VCaP (cell line): Measurements from ENCODE around the gene LIM2.

Experiments
- H3K27ac ChIP-seq: fragments of 450-650 bp; 2 replicates; pipeline ENCODE4 v1.5.1; 2017
- CTCF ChIP-seq: fragments of 450-650 bp; conservative IDR thresholded peaks from 2 replicates; pipeline ENCODE4 v1.5.1; 2017; ENCODE audit warnings: mild to moderate bottlenecking, moderate library complexity

Gene LIM2

GRCh38 chr19:51387924-51388389 lies at the start of gene LIM2:
TSS of gene LIM2 (minus strand) at chr19:51387974. CDS start at chr19:51387443, 531 bp downstream.
- no peak for TF ChIP-seq CTCF
- H3K27ac ChIP-seq = no peak within 1 kb of the TSS

- H3K27ac ChIP-seq = no peak overlapping the region
- TF ChIP-seq CTCF = no peak
Observed at GRCh38 chr19:51434456-51434855, 46.7 kb upstream of the LIM2 start.

GRCh38 chr19:51433043-51433442 lies 45.3 kb upstream of the LIM2 start:
- TF ChIP-seq CTCF = no peak
- no peak overlapping the region for H3K27ac ChIP-seq

GRCh38 chr19:51431124-51431523 lies 43.4 kb upstream of the LIM2 start:
- TF ChIP-seq CTCF = no peak
- no peak overlapping the region for H3K27ac ChIP-seq

- TF ChIP-seq CTCF = no peak
Observed at GRCh38 chr19:51430221-51430620, 42.4 kb upstream of the LIM2 start.

GRCh38 chr19:51427201-51427600 lies 39.4 kb upstream of the LIM2 start:
- no peak overlapping the region for H3K27ac ChIP-seq
- no peak for TF ChIP-seq CTCF

More at GRCh38 chr19:51430221-51430620, 42.4 kb upstream of the LIM2 start:
- H3K27ac ChIP-seq = no peak overlapping the region

GRCh38 chr19:51422053-51422448 lies 34.3 kb upstream of the LIM2 start:
- peak; percentile 98 for TF ChIP-seq CTCF
- H3K27ac ChIP-seq = no peak overlapping the region
